Ectodermal cell (in vitro differentiated cells): ENCODE measurements around the gene GNAT3. TPM values are rescaled to one million over a fixed set of nuclear protein-coding genes. Genes with fewer than 3 reads are reported as not detected.

Experiments
- H3K27ac ChIP-seq: 2 replicates; pipeline ENCODE4 v1.7.0; 2013; ENCODE audit warnings: mild to moderate bottlenecking, low read depth, low read length; ENCODE audit not compliant: insufficient read depth, poor library complexity, severe bottlenecking
- H3K27me3 ChIP-seq: 2 replicates; pipeline ENCODE4 v1.7.0; 2013; ENCODE audit warnings: mild to moderate bottlenecking, low read length; ENCODE audit not compliant: insufficient read depth, control insufficient read depth, poor library complexity, severe bottlenecking
- H3K36me3 ChIP-seq: one replicate; pipeline ENCODE4 v1.7.0; 2013; ENCODE audit warnings: low read length; ENCODE audit not compliant: control insufficient read depth, insufficient read depth
- H3K4me1 ChIP-seq: one replicate; pipeline ENCODE4 v1.7.0; 2013; ENCODE audit warnings: low read length; ENCODE audit not compliant: control insufficient read depth, insufficient read depth
- H3K4me3 ChIP-seq: 2 replicates; pipeline ENCODE4 v1.7.0; 2013; ENCODE audit warnings: low read depth, low read length, control low read depth; ENCODE audit not compliant: insufficient read depth
- H3K9me3 ChIP-seq: 2 replicates; pipeline ENCODE4 v1.7.0; 2013; ENCODE audit warnings: mild to moderate bottlenecking, low read length, moderate library complexity; ENCODE audit not compliant: control insufficient read depth
- WGBS, 2 experiments: methylation state at CpG; one replicate each; pipeline ENCODE4 v1.1.7; 2013; ENCODE audit warnings: missing lambda C conversion rate in 2 of 2; 5-methylcytosine and 5-hydroxymethylcytosine counted together
- polyA plus RNA-seq, 4 experiments: library from polyadenylated mRNA; stranded (reverse); fragments of 50-300 nt; gene quantifications; one replicate each; pipeline ENCODE4 v1.2.3, GENCODE V29; 2013

Gene GNAT3
- polyA plus RNA-seq (2013, experiment 1 of 4), result not detected
- polyA plus RNA-seq (2013, experiment 2 of 4), result not detected
- polyA plus RNA-seq (2013, experiment 3 of 4), result not detected
- polyA plus RNA-seq (2013, experiment 4 of 4), result not detected

GRCh38 chr7:80511964-80512363 is at the start of gene GNAT3:
GNAT3 (minus strand) TSS chr7:80512064; CDS start chr7:80511926, 138 bp downstream.
- H3K9me3 ChIP-seq, result no peaks in the 10 kb centered on the region
- H3K4me3 ChIP-seq, result no peak within 1 kb of the TSS
- H3K27ac ChIP-seq, result no peak within 1 kb of the TSS
- H3K27me3 ChIP-seq, result no peaks in the 10 kb centered on the region
- no peaks in the 10 kb centered on the region for H3K4me1 ChIP-seq
- 100% methylated on average over 2 of the region's 3 CpGs; no CpG with 5 or more reads in 1 of the 2 experiments for WGBS, 2 experiments
- H3K36me3 ChIP-seq, result no peaks in the 10 kb centered on the region

DNA sequence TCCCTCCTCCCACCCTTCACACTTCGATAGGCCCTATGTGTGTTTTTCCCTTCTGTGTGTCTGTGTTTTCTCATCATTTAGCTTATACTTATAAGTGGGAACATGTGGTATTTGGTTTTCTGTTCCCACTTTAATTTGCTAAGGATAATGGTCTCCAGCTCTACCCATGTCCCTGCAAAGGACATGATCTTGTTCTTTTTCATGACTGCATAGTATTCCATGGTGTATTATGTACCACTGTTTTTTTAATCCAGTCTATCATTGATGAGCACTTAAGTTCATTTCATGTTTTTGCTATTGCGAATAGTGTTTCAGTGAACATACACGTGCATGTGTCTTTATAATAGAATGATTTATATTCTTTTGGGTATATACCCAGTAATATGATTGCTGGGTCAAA is 46.3 kb upstream of the GNAT3 start:
- H3K4me3 ChIP-seq, result no peak overlapping the region
- 62 to 77% methylated on average over 3 of the region's 3 CpGs for WGBS, 2 experiments
- H3K36me3 ChIP-seq, result no peaks in the 10 kb centered on the region
- H3K27ac ChIP-seq, result no peak overlapping the region
- peaks cover 3% of the 10 kb centered on the region for H3K9me3 ChIP-seq
- no peaks in the 10 kb centered on the region for H3K27me3 ChIP-seq
- no peaks in the 10 kb centered on the region for H3K4me1 ChIP-seq

DNA sequence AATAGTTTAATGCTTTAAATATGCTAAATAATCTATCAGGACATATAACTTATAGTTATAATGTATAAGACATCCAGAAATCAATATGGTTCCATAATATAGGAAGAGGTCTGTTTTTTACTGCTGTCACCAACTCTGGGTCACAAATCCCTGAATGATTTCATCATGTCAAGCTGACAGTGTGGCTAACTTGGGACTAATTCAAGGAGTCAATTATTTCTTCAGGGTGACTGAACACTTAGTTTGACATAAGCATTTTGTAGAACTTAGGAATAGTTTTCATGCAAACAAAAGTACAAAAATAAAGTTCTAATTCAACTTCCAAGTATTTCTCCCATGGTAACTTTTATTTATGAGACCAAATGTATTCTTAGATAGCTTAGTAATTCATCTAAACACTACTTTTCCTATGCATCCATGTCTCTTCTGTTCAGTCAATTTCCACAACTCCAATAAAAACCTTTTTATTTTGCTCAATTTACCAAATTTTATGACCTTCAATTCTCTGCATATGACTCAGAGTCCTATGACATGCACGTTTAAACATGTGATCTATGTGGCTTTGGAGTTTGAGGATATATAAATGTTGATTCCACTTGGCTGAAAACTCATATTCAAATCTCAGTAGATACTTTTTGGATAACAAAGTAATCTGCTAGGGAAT is 40.3 kb upstream of the GNAT3 start:
- 100% methylated on average over 1 of the region's 1 CpG; no CpG with 5 or more reads in 1 of the 2 experiments for WGBS, 2 experiments
- no peak overlapping the region for H3K27ac ChIP-seq

GRCh38 chr7:80550005-80550404 is 38.1 kb upstream of the GNAT3 start:
- 100% methylated on average over 1 of the region's 2 CpGs for WGBS, 2 experiments
- Histone ChIP-seq H3K27ac (no peak overlapping the region), H3K27me3 (no peaks in the 10 kb centered on the region), H3K36me3 (no peaks in the 10 kb centered on the region), H3K4me1 (no peaks in the 10 kb centered on the region), H3K9me3 (no peaks in the 10 kb centered on the region), H3K4me3 (no peak overlapping the region)

More for the DNA sequence above, 40.3 kb upstream of the GNAT3 start:
- Histone ChIP-seq H3K27me3 (no peaks in the 10 kb centered on the region), H3K36me3 (no peaks in the 10 kb centered on the region), H3K4me3 (no peak overlapping the region), H3K4me1 (no peaks in the 10 kb centered on the region), H3K9me3 (no peaks in the 10 kb centered on the region)

DNA sequence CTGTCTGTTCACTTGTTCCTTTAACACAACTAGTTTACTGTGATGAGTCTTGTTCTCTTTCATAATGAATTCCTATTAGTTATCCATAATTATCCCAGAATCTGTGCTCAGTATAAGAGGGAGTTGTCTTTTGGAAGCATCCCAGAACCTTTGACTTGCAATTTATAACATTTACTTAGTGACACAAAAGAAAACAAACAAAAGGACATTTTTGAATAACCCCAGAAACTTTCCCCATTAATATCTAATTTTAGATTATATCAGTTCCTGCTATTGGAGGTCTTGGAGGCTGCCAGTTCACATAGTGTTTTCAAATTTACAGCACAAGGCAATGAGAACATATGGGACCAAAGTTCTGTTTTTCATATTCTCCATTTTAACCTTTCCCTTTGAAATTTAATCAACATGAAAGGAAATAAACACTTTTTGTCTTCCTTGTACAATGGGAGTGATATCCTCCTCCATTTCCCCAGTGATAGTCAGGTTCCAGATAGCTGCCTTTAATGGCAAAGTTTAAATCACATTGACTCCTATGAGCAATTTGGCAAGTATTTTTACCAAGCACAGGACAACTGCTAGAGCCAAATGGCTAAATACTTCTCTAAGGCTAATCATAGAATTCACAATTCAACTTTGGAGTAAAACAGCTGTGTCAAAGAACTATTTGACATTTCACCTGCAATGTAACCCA is 37.1 kb upstream of the GNAT3 start:
- Histone ChIP-seq H3K4me3 (no peak overlapping the region), H3K9me3 (no peaks in the 10 kb centered on the region), H3K36me3 (no peaks in the 10 kb centered on the region), H3K27me3 (no peaks in the 10 kb centered on the region), H3K4me1 (no peaks in the 10 kb centered on the region), H3K27ac (no peak overlapping the region)

GRCh38 chr7:80542398-80542797 is 30.5 kb upstream of the GNAT3 start:
- H3K4me1 ChIP-seq, result no peaks in the 10 kb centered on the region
- H3K27me3 ChIP-seq, result no peaks in the 10 kb centered on the region
- H3K9me3 ChIP-seq, result no peaks in the 10 kb centered on the region
- H3K4me3 ChIP-seq, result no peak overlapping the region
- 100% methylated on average over 1 of the region's 1 CpG; no CpG with 5 or more reads in 1 of the 2 experiments for WGBS, 2 experiments
- no peak overlapping the region for H3K27ac ChIP-seq
- no peaks in the 10 kb centered on the region for H3K36me3 ChIP-seq

DNA sequence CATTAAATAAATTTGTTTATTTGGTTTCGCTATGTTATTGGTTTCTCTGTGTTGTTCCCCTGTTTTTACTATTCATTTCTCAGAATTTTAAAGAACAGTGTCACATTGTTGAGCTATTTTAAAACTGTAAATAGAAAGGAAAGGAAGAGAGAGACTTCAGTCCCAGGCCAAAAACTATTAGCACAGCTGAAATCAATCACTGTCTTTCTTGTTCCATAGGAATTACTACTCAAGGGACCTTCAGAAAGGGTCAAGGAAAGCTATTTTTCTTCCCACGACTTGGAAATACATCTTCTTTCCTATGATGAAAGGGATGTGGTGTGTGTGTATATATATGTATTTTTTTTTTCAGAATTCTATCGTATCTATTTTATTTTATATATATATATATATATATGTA is 29.0 kb upstream of the GNAT3 start:
- H3K4me3 ChIP-seq, result no peak overlapping the region
- no peaks in the 10 kb centered on the region for H3K4me1 ChIP-seq
- H3K27me3 ChIP-seq, result no peaks in the 10 kb centered on the region
- H3K27ac ChIP-seq, result no peak overlapping the region
- no peaks in the 10 kb centered on the region for H3K9me3 ChIP-seq
- WGBS, 2 experiments, result no CpG with 5 or more reads among the region's 3 CpGs
- H3K36me3 ChIP-seq, result no peaks in the 10 kb centered on the region

DNA sequence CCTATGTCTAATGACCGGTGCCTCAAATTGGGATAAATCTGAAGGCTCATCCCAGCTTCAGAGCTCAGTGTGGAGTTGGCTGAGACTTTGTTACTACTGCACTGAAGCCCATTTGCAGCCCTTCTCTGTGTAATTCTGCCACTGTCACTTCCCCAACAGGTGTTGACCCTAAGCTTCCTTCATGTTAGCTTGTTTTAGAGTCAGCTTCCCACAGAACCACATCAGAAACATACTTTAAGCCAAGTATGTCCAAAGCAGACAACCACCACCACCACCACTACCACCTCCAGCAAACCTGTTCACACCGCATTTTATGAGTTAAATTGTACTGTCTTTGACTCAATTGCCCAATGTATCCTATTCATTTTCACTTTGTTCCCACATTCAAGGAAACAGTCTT is 25.2 kb upstream of the GNAT3 start:
- H3K4me3 ChIP-seq, result no peak overlapping the region
- no peaks in the 10 kb centered on the region for H3K9me3 ChIP-seq
- H3K27me3 ChIP-seq, result no peaks in the 10 kb centered on the region
- WGBS, 2 experiments, result 92 to 94% methylated on average over 2 of the region's 2 CpGs
- no peak overlapping the region for H3K27ac ChIP-seq
- H3K36me3 ChIP-seq, result no peaks in the 10 kb centered on the region
- H3K4me1 ChIP-seq, result no peaks in the 10 kb centered on the region

GRCh38 chr7:80536426-80536825 is 24.6 kb upstream of the GNAT3 start:
- 83 to 91% methylated on average over 2 of the region's 2 CpGs for WGBS, 2 experiments
- H3K27ac ChIP-seq, result no peak overlapping the region
- H3K4me1 ChIP-seq, result no peaks in the 10 kb centered on the region
- H3K4me3 ChIP-seq, result no peak overlapping the region
- no peaks in the 10 kb centered on the region for H3K27me3 ChIP-seq
- H3K36me3 ChIP-seq, result no peaks in the 10 kb centered on the region
- no peaks in the 10 kb centered on the region for H3K9me3 ChIP-seq

GRCh38 chr7:80533287-80533686 is 21.4 kb upstream of the GNAT3 start:
- H3K4me3 ChIP-seq, result no peak overlapping the region
- no peaks in the 10 kb centered on the region for H3K36me3 ChIP-seq
- WGBS, 2 experiments, result 79 to 85% methylated on average over 1 of the region's 1 CpG
- H3K27me3 ChIP-seq, result no peaks in the 10 kb centered on the region
- no peaks in the 10 kb centered on the region for H3K9me3 ChIP-seq
- H3K27ac ChIP-seq, result no peak overlapping the region
- no peaks in the 10 kb centered on the region for H3K4me1 ChIP-seq
